Subcutaneous adipose tissue (tissue), 4 donors: ENCODE results near the gene CEP131. TPM values are rescaled to one million over a fixed set of nuclear protein-coding genes. Genes with fewer than 3 reads are reported as not detected.

ENCODE experiments used
- CTCF ChIP-seq: fragments of 450-650 bp; IDR thresholded peaks from one replicate; pipeline ENCODE4 v1.5.1; 2016; ENCODE audit warnings: low read depth, mild to moderate bottlenecking, control low read depth, antibody characterized with exemption, moderate library complexity
- total RNA-seq, 4 donors: library from RNA; depleted of rRNA; stranded (reverse); fragments of >200 nt; gene quantifications; one replicate each; pipeline ENCODE4 v1.1.0, GENCODE V29; 2016

Gene CEP131
- total RNA-seq, 4 donors from 2014 or later, result 1.6 to 8.1 (median 5.4) TPM

- TF ChIP-seq CTCF, result no peak
Measured at GRCh38 chr17:81140695-81141094, 82.1 kb downstream of the CEP131 start.

GRCh38 chr17:81140018-81140417 lies 82.7 kb downstream of the CEP131 start:
- TF ChIP-seq CTCF, result no peak

Other genes with a start within 250 kb of the CEP131 start
- 10 to 100 TPM; 18.2 to 36.9 (median 20.0) TPM for gene CHMP6, start 231.1 kb downstream of the CEP131 start, total RNA-seq
- gene BAIAP2, start 187.8 kb downstream of the CEP131 start, total RNA-seq, result 10 to 100 TPM; 17.4 to 31.1 (median 23.2) TPM
- not detected for gene PVALEF, start 57.5 kb downstream of the CEP131 start, total RNA-seq
- 1 to 10 TPM; 1.0 to 2.0 (median 1.7) TPM for gene AATK, start 56.7 kb downstream of the CEP131 start, total RNA-seq
- gene TEPSIN, start 16.1 kb upstream of the CEP131 start, total RNA-seq, result 10 to 100 TPM; 21.7 to 53.7 (median 28.8) TPM
- 10 to 100 TPM; 20.4 to 59.5 (median 53.6) TPM for gene NDUFAF8, start 16.4 kb upstream of the CEP131 start, total RNA-seq
- 100 to 1,000 TPM in 2 of 4 donors, 10 to 100 TPM in 2; 40.4 to 175 (median 91.0) TPM for gene SLC38A10, start 72.3 kb upstream of the CEP131 start, total RNA-seq
- gene BAHCC1, start 172.5 kb upstream of the CEP131 start, total RNA-seq, result 10 to 100 TPM in 1 of 4 donors, 1 to 10 TPM in 3; 2.6 to 24.1 (median 5.7) TPM